Lung (tissue), 12 donors: ENCODE results near the gene DOC2A. TPM values are rescaled to one million over a fixed set of nuclear protein-coding genes. Genes with fewer than 3 reads are reported as not detected.

Experiments
- ATAC-seq: fragments of 200-7000 bp; cut with Tn5 transposase; one replicate; pipeline ENCODE4 v1.9.1; 2020; ENCODE audit warnings: moderate number of reproducible peaks; ENCODE audit not compliant: insufficient read depth, low FRiP score
- DNase-seq, 3 donors: peaks; one replicate each; pipeline ENCODE4 v3.0.0-alpha.2; 2013 to 2017
- H3K27ac ChIP-seq, 2 donors: one replicate each; pipeline ENCODE4 v1.5.1; 2013; ENCODE audit warnings: mild to moderate bottlenecking in 2 of 2, moderate library complexity in 2 of 2, control low read depth in 1 of 2, inconsistent platforms in 1 of 2, low read depth in 1 of 2, low read length in 1 of 2
- H3K27me3 ChIP-seq, 3 donors: one replicate each; pipeline ENCODE4 v1.5.1; 2013; ENCODE audit warnings: low read length in 2 of 3; ENCODE audit not compliant: control insufficient read depth in 3 of 3, insufficient read depth in 3 of 3
- H3K36me3 ChIP-seq, 4 donors: one replicate each; pipeline ENCODE4 v1.5.1; 2013; ENCODE audit warnings: low read length in 4 of 4, mild to moderate bottlenecking in 1 of 4, moderate library complexity in 1 of 4; ENCODE audit not compliant: control insufficient read depth in 4 of 4, insufficient read depth in 4 of 4
- H3K4me1 ChIP-seq, 5 donors: one replicate each; pipeline ENCODE4 v1.5.1; 2013; ENCODE audit warnings: low read length in 5 of 5, mild to moderate bottlenecking in 2 of 5, moderate library complexity in 1 of 5; ENCODE audit not compliant: control insufficient read depth in 5 of 5, insufficient read depth in 5 of 5
- H3K4me3 ChIP-seq: one replicate; pipeline ENCODE4 v1.5.1; 2013; ENCODE audit warnings: mild to moderate bottlenecking, control low read depth, moderate library complexity
- H3K9ac ChIP-seq, 2 donors: one replicate each; pipeline ENCODE4 v1.5.1; 2013; ENCODE audit warnings: low read length in 2 of 2, control low read depth in 1 of 2; ENCODE audit not compliant: insufficient read depth in 1 of 2
- H3K9me3 ChIP-seq, 4 donors: one replicate each; pipeline ENCODE4 v1.5.1; 2013; ENCODE audit warnings: low read length in 3 of 4, mild to moderate bottlenecking in 1 of 4, moderate library complexity in 1 of 4; ENCODE audit not compliant: control insufficient read depth in 4 of 4, insufficient read depth in 3 of 4
- WGBS, 2 donors: extraction: QIAGEN DNeasy Blood & Tissue Kit; methylation state at CpG; one replicate each; pipeline ENCODE4 v1.1.7; 2013; 5-methylcytosine and 5-hydroxymethylcytosine counted together
- polyA plus RNA-seq, 2 donors: library from polyadenylated mRNA; stranded (reverse); fragments of 200-250 nt; gene quantifications; one replicate each; pipeline ENCODE4 v1.2.1, GENCODE V29; 2013
- total RNA-seq, 2 donors: library from RNA; depleted of rRNA in 1 of 2; stranded (reverse); fragments of >200 nt in 1 of 2; gene quantifications; one replicate each; pipeline ENCODE4 v1.2.1, GENCODE V29; 2014 to 2021
- TF ChIP-seq, protein P1 (sequence below): IDR thresholded peaks from 2 replicates; pipeline ENCODE4 v1.5.1; 2012; ENCODE audit warnings: mild to moderate bottlenecking; ENCODE audit errors: control extremely low read depth, extremely low read depth
- donor health status: control.
- donor health status: control.
- donor health status: Bipolar disorder and iron deficiency.
- donor health status: healthy.
- donor health status: DM: yes; HTN: yes; CAD: no.

DOC2A gene
- total and polyA plus RNA-seq, 4 donors: 1.4 to 8.7 (median 2.7) TPM

DNA sequence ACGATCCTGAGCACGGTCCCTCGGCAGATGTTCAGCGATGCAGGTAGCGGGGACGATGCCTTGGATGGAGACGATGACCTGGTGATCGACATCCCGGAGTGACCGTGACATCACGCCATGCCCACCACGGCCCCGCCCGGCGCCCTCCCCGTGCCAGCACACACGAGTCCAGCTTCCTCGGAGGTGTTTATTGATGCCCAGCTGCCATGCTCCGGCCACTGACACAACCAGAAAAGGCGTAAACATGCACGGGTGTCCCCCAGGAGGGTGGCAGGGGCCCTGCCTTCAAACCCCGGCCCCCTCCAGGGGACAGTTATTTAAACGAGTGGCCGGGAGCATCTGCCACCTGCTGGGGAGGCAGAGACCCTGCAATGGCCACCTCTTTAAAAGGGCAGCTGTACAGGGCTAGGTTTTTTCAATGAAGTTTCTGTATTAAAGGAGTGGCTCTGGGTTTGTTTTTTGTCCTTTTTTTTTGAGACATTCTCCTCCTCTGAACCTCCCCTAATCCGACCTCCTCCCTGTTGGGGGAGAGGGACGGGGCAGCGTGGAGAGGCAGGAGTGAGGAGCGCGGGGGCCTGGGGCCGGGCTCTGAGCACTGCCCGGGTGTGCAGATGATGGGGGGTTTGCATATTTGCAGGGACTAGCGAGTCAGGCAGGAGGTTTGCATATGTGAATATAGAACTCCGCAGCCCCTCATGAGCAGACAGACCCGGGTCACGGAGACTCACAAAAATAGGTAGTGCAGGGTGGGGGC, 5.3 kb downstream of the DOC2A start:
- H3K27ac ChIP-seq: no peak overlapping the region

DNA sequence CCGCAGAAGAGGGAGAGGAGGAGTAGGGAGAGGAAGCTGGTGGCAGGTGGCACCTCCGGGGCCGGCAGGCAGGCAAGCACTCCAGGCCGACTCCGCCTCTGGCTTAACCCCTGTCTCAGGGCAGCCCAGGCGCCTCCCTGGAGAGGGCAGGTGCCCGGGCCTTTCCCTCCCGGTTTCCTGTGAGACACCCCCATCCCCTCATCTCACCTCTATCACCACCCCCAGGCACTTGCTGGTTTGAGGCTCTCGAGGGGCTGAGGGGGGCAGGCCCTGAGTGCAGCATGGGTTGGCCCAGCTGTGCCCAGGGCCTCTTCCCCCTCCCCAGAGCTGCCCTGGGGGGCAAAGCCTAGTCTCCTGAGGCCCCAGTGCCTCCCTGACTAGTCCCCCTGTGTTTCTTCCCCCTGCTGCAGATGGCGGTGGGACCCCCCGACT, 6.0 kb downstream of the DOC2A start:
- no peak for ATAC-seq

More for the DNA sequence above, 5.3 kb downstream of the DOC2A start:
- Histone ChIP-seq H3K4me1 (peaks cover 0 to 3% (median 0%) of the 10 kb centered on the region in 5 donors), H3K9ac (no peak overlapping the region), H3K27me3 (peaks cover 3 to 14% (median 4%) of the 10 kb centered on the region in 3 donors), H3K36me3 (peaks cover 0 to 23% (median 1%) of the 10 kb centered on the region in 4 donors), H3K9me3 (peaks cover 0 to 3% (median 0%) of the 10 kb centered on the region in 4 donors), H3K4me3 (no peak overlapping the region)
- DNase-seq (peak in 2 of 3 donors; percentile 24 to 39), ATAC-seq (peak; percentile 58)
- TF ChIP-seq, protein P1, sequence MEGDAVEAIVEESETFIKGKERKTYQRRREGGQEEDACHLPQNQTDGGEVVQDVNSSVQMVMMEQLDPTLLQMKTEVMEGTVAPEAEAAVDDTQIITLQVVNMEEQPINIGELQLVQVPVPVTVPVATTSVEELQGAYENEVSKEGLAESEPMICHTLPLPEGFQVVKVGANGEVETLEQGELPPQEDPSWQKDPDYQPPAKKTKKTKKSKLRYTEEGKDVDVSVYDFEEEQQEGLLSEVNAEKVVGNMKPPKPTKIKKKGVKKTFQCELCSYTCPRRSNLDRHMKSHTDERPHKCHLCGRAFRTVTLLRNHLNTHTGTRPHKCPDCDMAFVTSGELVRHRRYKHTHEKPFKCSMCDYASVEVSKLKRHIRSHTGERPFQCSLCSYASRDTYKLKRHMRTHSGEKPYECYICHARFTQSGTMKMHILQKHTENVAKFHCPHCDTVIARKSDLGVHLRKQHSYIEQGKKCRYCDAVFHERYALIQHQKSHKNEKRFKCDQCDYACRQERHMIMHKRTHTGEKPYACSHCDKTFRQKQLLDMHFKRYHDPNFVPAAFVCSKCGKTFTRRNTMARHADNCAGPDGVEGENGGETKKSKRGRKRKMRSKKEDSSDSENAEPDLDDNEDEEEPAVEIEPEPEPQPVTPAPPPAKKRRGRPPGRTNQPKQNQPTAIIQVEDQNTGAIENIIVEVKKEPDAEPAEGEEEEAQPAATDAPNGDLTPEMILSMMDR: peak; percentile 35
- 56 to 65% methylated on average over 35 of the region's 35 CpGs for WGBS, 2 donors

DNA sequence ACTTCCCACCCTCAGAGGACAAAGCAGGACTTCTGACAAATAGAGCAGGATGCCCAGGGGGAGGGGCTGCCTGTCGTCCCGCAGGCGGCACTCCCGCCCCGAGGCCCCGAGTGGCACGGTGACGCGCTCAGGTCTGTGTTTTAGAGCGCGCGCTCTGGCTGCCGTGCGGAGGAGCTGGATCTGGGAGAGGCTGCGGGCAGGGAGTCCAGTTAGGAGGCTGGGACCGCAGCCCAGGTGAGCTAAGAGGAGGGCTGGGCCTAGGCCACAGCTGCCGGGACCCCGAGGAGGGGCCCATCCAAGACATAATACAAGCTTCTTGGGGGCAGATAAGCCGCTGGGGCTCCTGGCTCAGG, 6.4 kb downstream of the DOC2A start:
- Histone ChIP-seq H3K9me3 (peaks cover 0 to 2% (median 0%) of the 10 kb centered on the region in 4 donors), H3K27ac (peak overlapping the region in 1 of 2 donors; percentile 26), H3K36me3 (peaks cover 0 to 26% (median 1%) of the 10 kb centered on the region in 4 donors), H3K27me3 (peaks cover 0 to 4% (median 3%) of the 10 kb centered on the region in 3 donors), H3K9ac (no peak overlapping the region), H3K4me1 (no peaks in the 10 kb centered on the region), H3K4me3 (no peak overlapping the region)
- TF ChIP-seq, protein P1: no peak
- ATAC-seq (no peak), DNase-seq (no peak)
- 68 to 75% methylated on average over 17 to 19 of the region's 19 CpGs for WGBS, 2 donors

More for the DNA sequence above, 6.0 kb downstream of the DOC2A start:
- DNase-seq: no peak
- 42% methylated on average over 8 to 11 of the region's 11 CpGs for WGBS, 2 donors
- H3K27me3 ChIP-seq: peaks cover 0 to 7% (median 4%) of the 10 kb centered on the region in 3 donors
- H3K9me3 ChIP-seq: peaks cover 0 to 3% (median 0%) of the 10 kb centered on the region in 4 donors
- H3K4me3 ChIP-seq: no peak overlapping the region
- H3K36me3 ChIP-seq: peaks cover 0 to 26% (median 1%) of the 10 kb centered on the region in 4 donors
- H3K4me1 ChIP-seq: no peaks in the 10 kb centered on the region
- H3K27ac ChIP-seq: peak overlapping the region in 1 of 2 donors; percentile 26
- no peak overlapping the region for H3K9ac ChIP-seq
- TF ChIP-seq, protein P1: no peak
